ENCODE measurements around the gene STAG1.
"Not testable (repeated sequence)": the region's sequence is repeated elsewhere in the genome, so short reads cannot be mapped to it uniquely, and the experiment has no call there.

The STAG1 gene

GRCh38 chr3:136604961-136605360, 147.2 kb downstream of the STAG1 start:
- in situ Hi-C loops (cut with HindIII; ENCODE audit: low sequenced_read_pairs): no loop called here

- in situ Hi-C loops (cut with HindIII; ENCODE audit: low sequenced_read_pairs): no loop called here
Measured at GRCh38 chr3:136602818-136603217, 149.4 kb downstream of the STAG1 start.

- in situ Hi-C loops (cut with HindIII; ENCODE audit: low sequenced_read_pairs): no loop called here
Measured at GRCh38 chr3:136595913-136596697, 156.1 kb downstream of the STAG1 start.

- in situ Hi-C loops (cut with HindIII; ENCODE audit: low sequenced_read_pairs): no loop called here
Measured at GRCh38 chr3:136586580-136586979, 165.6 kb downstream of the STAG1 start.

- in situ Hi-C loops (cut with HindIII; ENCODE audit: low sequenced_read_pairs): no loop called here
Measured at GRCh38 chr3:136584728-136585127, 167.4 kb downstream of the STAG1 start.

- in situ Hi-C loops (cut with HindIII; ENCODE audit: low sequenced_read_pairs): no loop called here
Measured at GRCh38 chr3:136583823-136584222, 168.4 kb downstream of the STAG1 start.

- in situ Hi-C loops (cut with HindIII; ENCODE audit: low sequenced_read_pairs): no loop called here
Measured at GRCh38 chr3:136577791-136578190, 174.4 kb downstream of the STAG1 start.

GRCh38 chr3:136576279-136577009, 175.7 kb downstream of the STAG1 start:
- in situ Hi-C loops (cut with HindIII; ENCODE audit: low sequenced_read_pairs): no loop called here

GRCh38 chr3:136567599-136568188, 184.5 kb downstream of the STAG1 start:
- in situ Hi-C loops (cut with HindIII; ENCODE audit: low sequenced_read_pairs): no loop called here

GRCh38 chr3:136564962-136565361, 187.2 kb downstream of the STAG1 start:
- in situ Hi-C loops (cut with HindIII; ENCODE audit: low sequenced_read_pairs): not testable (repeated sequence)

GRCh38 chr3:136562026-136562425, 190.2 kb downstream of the STAG1 start:
- in situ Hi-C loops (cut with HindIII; ENCODE audit: low sequenced_read_pairs): no loop called here

GRCh38 chr3:136559896-136560295, 192.3 kb downstream of the STAG1 start:
- in situ Hi-C loops (cut with HindIII; ENCODE audit: low sequenced_read_pairs): no loop called here

- in situ Hi-C loops (cut with HindIII; ENCODE audit: low sequenced_read_pairs): not testable (repeated sequence)
Measured at GRCh38 chr3:136549461-136549860, 202.7 kb downstream of the STAG1 start.

- in situ Hi-C loops (cut with HindIII; ENCODE audit: low sequenced_read_pairs): no loop called here
Measured at GRCh38 chr3:136547293-136547692, 204.9 kb downstream of the STAG1 start.

- in situ Hi-C loops (cut with HindIII; ENCODE audit: low sequenced_read_pairs): no loop called here
Measured at GRCh38 chr3:136546720-136547119, 205.5 kb downstream of the STAG1 start.

GRCh38 chr3:136545664-136546268, 206.4 kb downstream of the STAG1 start:
- in situ Hi-C loops (cut with HindIII; ENCODE audit: low sequenced_read_pairs): no loop called here

GRCh38 chr3:136544532-136544931, 207.6 kb downstream of the STAG1 start:
- in situ Hi-C loops (cut with HindIII; ENCODE audit: low sequenced_read_pairs): no loop called here

- in situ Hi-C loops (cut with HindIII; ENCODE audit: low sequenced_read_pairs): no loop called here
Measured at GRCh38 chr3:136543385-136543784, 208.8 kb downstream of the STAG1 start.

- in situ Hi-C loops (cut with HindIII; ENCODE audit: low sequenced_read_pairs): no loop called here
Measured at GRCh38 chr3:136535906-136536305, 216.3 kb downstream of the STAG1 start.

- in situ Hi-C loops (cut with HindIII; ENCODE audit: low sequenced_read_pairs): no loop called here
Measured at GRCh38 chr3:136532766-136533165, 219.4 kb downstream of the STAG1 start.

GRCh38 chr3:136518102-136518501, 234.1 kb downstream of the STAG1 start:
- in situ Hi-C loops (cut with HindIII; ENCODE audit: low sequenced_read_pairs): no loop called here

Measured in DLD1 (cell line).